SK-N-SH (cell line): ENCODE measurements around the gene FBXL5. TPM values are rescaled to one million over a fixed set of nuclear protein-coding genes. Genes with fewer than 3 reads are reported as not detected.

Experiments used
- CTCF ChIA-PET: fragments of 300-600, 350-600 bp; formaldehyde crosslinking; extraction: SDS; loops from one replicate; lab custom pipeline; 2021; lab: Yijun Ruan, JAX
- POLR2A ChIA-PET: fragments of 350-600 bp; sonication (Branson Sonifier 250); formaldehyde crosslinking; extraction: SDS; loops from one replicate; lab custom pipeline; 2020; ENCODE audit warnings: antibody characterized with exemption, inconsistent platforms; lab: Yijun Ruan, JAX
- DNase-seq: peaks from one replicate; pipeline ENCODE4 v3.0.0; 2012
- H2AFZ ChIP-seq: fragments of 200-600 bp; sonication (generic); 2 replicates; pipeline ENCODE4 v1.8.1; 2016; ENCODE audit warnings: antibody characterized with exemption, mild to moderate bottlenecking, low read depth
- H3F3A ChIP-seq: fragments of 200-600 bp; sonication (generic); replicated peaks from 2 replicates; pipeline ENCODE3; 2016; ENCODE audit warnings: antibody characterized with exemption, mild to moderate bottlenecking; ENCODE audit not compliant: insufficient read depth
- H3K27ac ChIP-seq, 2 experiments: fragments of 200-500 bp in 1 of 2; fragments of 200-600 bp in 1 of 2; sonication (Bioruptor generic) in 1 of 2; sonication (generic), shearing (Covaris generic) in 1 of 2; 2 replicates each; pipeline versions ENCODE4 v1.5.1 to v1.6.1; 2014 to 2016; ENCODE audit warnings: low read depth in 2 of 2, inconsistent platforms in 1 of 2, low read length in 1 of 2, mild to moderate bottlenecking in 1 of 2, mixed read lengths in 1 of 2
- H3K27me3 ChIP-seq: fragments of 200-600 bp; sonication (generic), shearing (Covaris generic); 2 replicates; pipeline ENCODE4 v1.6.1; 2016; ENCODE audit warnings: mixed run types; ENCODE audit not compliant: insufficient read depth
- H3K36me3 ChIP-seq, 2 experiments: fragments of 200-500 bp in 1 of 2; fragments of 200-600 bp in 1 of 2; sonication (Bioruptor generic) in 1 of 2; sonication (generic) in 1 of 2; replicated peaks in 1 of 2; 2 replicates each; pipeline versions ENCODE3 to v1.5.1; 2014 to 2016; ENCODE audit warnings: low read length in 1 of 2, mild to moderate bottlenecking in 1 of 2; ENCODE audit not compliant: insufficient read depth in 2 of 2, control insufficient read depth in 1 of 2
- H3K4me1 ChIP-seq, 2 experiments: fragments of 200-500 bp in 1 of 2; fragments of 200-600 bp in 1 of 2; sonication (Bioruptor generic) in 1 of 2; sonication (generic), shearing (Covaris generic) in 1 of 2; 2 replicates each; pipeline versions ENCODE4 v1.5.1 to v1.6.1; 2014 to 2016; ENCODE audit warnings: low read depth in 1 of 2, low read length in 1 of 2, mixed run types in 1 of 2; ENCODE audit not compliant: insufficient read depth in 2 of 2, control insufficient read depth in 1 of 2
- H3K4me2 ChIP-seq: fragments of 200-600 bp; sonication (generic), shearing (Covaris generic); 2 replicates; pipeline ENCODE4 v1.6.1; 2017; ENCODE audit warnings: mixed run types
- H3K4me3 ChIP-seq, 2 experiments: fragments of 200-500 bp in 1 of 2; fragments of 200-600 bp in 1 of 2; sonication (Bioruptor generic) in 1 of 2; sonication (generic), shearing (Covaris generic) in 1 of 2; 2 replicates each; pipeline versions ENCODE4 v1.5.1 to v1.8.1; 2014 to 2016; ENCODE audit warnings: low read depth in 2 of 2, inconsistent platforms in 1 of 2, low read length in 1 of 2, mild to moderate bottlenecking in 1 of 2, mixed read lengths in 1 of 2, moderate library complexity in 1 of 2
- H3K79me2 ChIP-seq: fragments of 200-600 bp; sonication (generic); 2 replicates; pipeline ENCODE4 v1.8.1; 2017; ENCODE audit warnings: mild to moderate bottlenecking; ENCODE audit not compliant: insufficient read depth
- H3K9ac ChIP-seq: fragments of 200-600 bp; sonication (generic); 2 replicates; pipeline ENCODE4 v1.6.1; 2017; ENCODE audit warnings: mixed run types
- H3K9me2 ChIP-seq: fragments of 200-600 bp; sonication (generic); 2 replicates; pipeline ENCODE4 v1.6.1; 2017; ENCODE audit warnings: mixed run types
- H3K9me3 ChIP-seq: fragments of 200-600 bp; sonication (generic); 2 replicates; pipeline ENCODE4 v1.6.1; 2017; ENCODE audit warnings: mixed run types, mild to moderate bottlenecking, moderate library complexity
- H4K20me1 ChIP-seq: fragments of 200-600 bp; sonication (generic); 2 replicates; pipeline ENCODE4 v1.6.1; 2017; ENCODE audit warnings: mild to moderate bottlenecking, mixed run types; ENCODE audit not compliant: insufficient read depth
- CHD2 ChIP-seq: fragments of 150-350 bp; IDR thresholded peaks from 2 replicates; pipeline ENCODE4 v1.6.1; 2018; ENCODE audit warnings: low read length; ENCODE audit not compliant: partially characterized antibody
- CTCF ChIP-seq: fragments of 200-600 bp; sonication (generic); IDR thresholded peaks from 2 replicates; pipeline ENCODE4 v1.6.1; 2017; ENCODE audit warnings: antibody characterized with exemption, mild to moderate bottlenecking, moderate library complexity
- FOSL2 ChIP-seq: IDR thresholded peaks from 2 replicates; pipeline ENCODE4 v1.4.0; 2012; ENCODE audit warnings: low read depth, mild to moderate bottlenecking, moderate library complexity, borderline replicate concordance
- JUND ChIP-seq: IDR thresholded peaks from 2 replicates; pipeline ENCODE4 v1.4.0; 2012
- NFIC ChIP-seq: IDR thresholded peaks from 2 replicates; pipeline ENCODE4 v1.4.0; 2012; ENCODE audit warnings: borderline replicate concordance
- NRF1 ChIP-seq: IDR thresholded peaks from 2 replicates; pipeline ENCODE4 v1.6.1; 2012; ENCODE audit warnings: low read depth, mild to moderate bottlenecking, low read length
- PBX3 ChIP-seq: IDR thresholded peaks from 2 replicates; pipeline ENCODE4; 2012
- POLR2AphosphoS5 ChIP-seq: IDR thresholded peaks from 2 replicates; pipeline ENCODE4 v1.6.1; 2012; ENCODE audit warnings: low read depth, low read length
- RAD21 ChIP-seq: IDR thresholded peaks from 2 replicates; pipeline ENCODE4 v1.6.1; 2012; ENCODE audit warnings: mild to moderate bottlenecking, low read length
- RCOR1 ChIP-seq: fragments of 150-350 bp; IDR thresholded peaks from 2 replicates; pipeline ENCODE4 v1.6.1; 2017; ENCODE audit warnings: antibody characterized with exemption, low read length
- RXRA ChIP-seq: IDR thresholded peaks from 2 replicates; pipeline ENCODE4 v1.4.0; 2012; ENCODE audit warnings: low read depth, mild to moderate bottlenecking, borderline replicate concordance
- SIN3A ChIP-seq: IDR thresholded peaks from 2 replicates; pipeline ENCODE4 v1.6.1; 2012; ENCODE audit warnings: low read depth, mild to moderate bottlenecking, low read length, moderate library complexity, borderline replicate concordance
- TEAD4 ChIP-seq: IDR thresholded peaks from 2 replicates; pipeline ENCODE4 v1.4.0; 2012; ENCODE audit warnings: mild to moderate bottlenecking, borderline replicate concordance; ENCODE audit not compliant: insufficient read depth
- USF1 ChIP-seq: IDR thresholded peaks from 2 replicates; pipeline ENCODE4 v1.4.0; 2012; ENCODE audit warnings: low read depth, borderline replicate concordance
- USF2 ChIP-seq: fragments of 150-350 bp; IDR thresholded peaks from 2 replicates; pipeline ENCODE4 v1.6.1; 2017; ENCODE audit warnings: antibody characterized with exemption, low read length, low read depth, borderline replicate concordance
- YY1 ChIP-seq: IDR thresholded peaks from 2 replicates; pipeline ENCODE4 v1.4.0; 2012; ENCODE audit warnings: low read depth, mild to moderate bottlenecking
- ZBTB33 ChIP-seq: IDR thresholded peaks from 2 replicates; pipeline ENCODE4 v1.4.0; 2012; ENCODE audit warnings: low read depth, borderline replicate concordance
- WGBS: methylation state at CpG from one replicate; pipeline ENCODE4 v1.1.6; 2017; ENCODE audit warnings: low lambda C conversion rate; 5-methylcytosine and 5-hydroxymethylcytosine counted together
- polyA plus RNA-seq, 3 experiments: library from polyadenylated mRNA; depleted of rRNA; stranded (reverse); fragments of >200 nt; gene quantifications; 2 replicates each; pipeline ENCODE4 v1.2.3, GENCODE V29; 2012

FBXL5 gene
- polyA plus RNA-seq, 1 of the 3 experiments (the other 2 are of a cell fraction): 13.5 TPM

GRCh38 chr4:15676039-15676438 is 20.9 kb upstream of the FBXL5 start:
- TF ChIP-seq CHD2 (no peak), POLR2AphosphoS5 (no peak), ZBTB33 (no peak), PBX3 (no peak), USF1 (no peak), JUND (no peak), RAD21 (no peak), SIN3A (no peak), NRF1 (no peak), TEAD4 (no peak), USF2 (no peak), NFIC (no peak), YY1 (no peak), FOSL2 (no peak), RXRA (no peak), CTCF (no peak), RCOR1 (no peak)
- H2AFZ ChIP-seq: no peak overlapping the region
- no peak overlapping the region for H3K9ac ChIP-seq
- H3K79me2 ChIP-seq: peaks cover 98% of the 10 kb centered on the region
- H3K4me2 ChIP-seq: no peak overlapping the region
- no peaks in the 10 kb centered on the region for H3K9me3 ChIP-seq
- DNase-seq: no peak
- H3K9me2 ChIP-seq: no peaks in the 10 kb centered on the region
- peaks cover 0 to 5% of the 10 kb centered on the region in 2 experiments for H3K36me3 ChIP-seq
- H3F3A ChIP-seq: peaks cover 9% of the 10 kb centered on the region
- POLR2A ChIA-PET: interaction anchor here (0.7 kb wide), 1 partner anchor 21 kb away, joined by 3 read pairs; the partner anchor contains the start of gene FBXL5
- 94% methylated on average over 1 of the region's 1 CpG for WGBS
- peaks cover 7 to 24% of the 10 kb centered on the region in 2 experiments; a peak in 3 of 4 replicates for H3K4me1 ChIP-seq
- H3K27ac ChIP-seq: no peak overlapping the region
- CTCF ChIA-PET: interaction anchor here (1.6 kb wide), 1 partner anchor 14 kb away, joined by 6 read pairs; no protein-coding TSS in a partner anchor
- no peaks in the 10 kb centered on the region; the same call in 1 of the 2 replicates for H4K20me1 ChIP-seq
- H3K27me3 ChIP-seq: no peaks in the 10 kb centered on the region
- no peak overlapping the region for H3K4me3 ChIP-seq
